Duodenal mucosa (tissue), 2 donors: Measurements from ENCODE around the gene MICAL2.

ENCODE experiments used
- H3K27ac ChIP-seq: one replicate; pipeline ENCODE4 v1.7.0; 2013; ENCODE audit warnings: low read depth, low read length
- H3K27me3 ChIP-seq, 2 donors: one replicate each; pipeline ENCODE4 v1.7.0; 2013; ENCODE audit warnings: low read length in 2 of 2, control low read depth in 1 of 2; ENCODE audit not compliant: insufficient read depth in 2 of 2, control insufficient read depth in 1 of 2
- H3K36me3 ChIP-seq, 2 donors: one replicate each; pipeline ENCODE4 v1.7.0; 2013; ENCODE audit warnings: low read length in 2 of 2, control low read depth in 1 of 2; ENCODE audit not compliant: insufficient read depth in 2 of 2, control insufficient read depth in 1 of 2
- H3K4me1 ChIP-seq, 2 donors: one replicate each; pipeline ENCODE4 v1.7.0; 2013; ENCODE audit warnings: low read length in 2 of 2, control low read depth in 1 of 2; ENCODE audit not compliant: insufficient read depth in 2 of 2, control insufficient read depth in 1 of 2
- H3K4me3 ChIP-seq, 2 donors: one replicate each; pipeline ENCODE4 v1.7.0; 2013; ENCODE audit warnings: low read length in 2 of 2, low read depth in 1 of 2
- H3K9ac ChIP-seq, 2 donors: one replicate each; pipeline ENCODE4 v1.7.0; 2013; ENCODE audit warnings: low read length in 2 of 2, low read depth in 1 of 2
- H3K9me3 ChIP-seq, 2 donors: one replicate each; pipeline ENCODE4 v1.7.0; 2013; ENCODE audit warnings: low read length in 2 of 2, control low read depth in 1 of 2; ENCODE audit not compliant: control insufficient read depth in 1 of 2

Gene MICAL2

DNA sequence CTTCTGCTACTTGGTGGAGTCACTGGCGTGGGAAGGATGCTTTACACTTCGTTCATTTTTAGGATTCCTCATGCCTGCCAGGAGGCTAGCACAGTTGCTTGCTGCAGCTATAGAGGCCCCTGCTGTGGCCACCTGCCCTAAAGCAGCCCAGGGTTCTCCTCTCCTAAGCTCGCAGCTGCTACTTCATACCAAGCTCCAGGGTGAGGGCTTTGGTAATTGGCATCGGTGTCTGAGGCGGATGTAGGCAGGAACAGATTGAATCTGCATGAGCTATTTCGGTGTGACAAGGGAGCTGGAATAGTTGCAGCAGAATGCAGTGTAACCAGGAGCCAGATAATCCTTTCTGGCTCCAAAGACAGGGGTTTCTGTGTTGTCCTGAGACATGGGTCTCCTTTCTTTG is 133.1 kb downstream of the MICAL2 start:
- Histone ChIP-seq H3K9me3 (no peaks in the 10 kb centered on the region), H3K4me3 (no peak overlapping the region), H3K27me3 (no peaks in the 10 kb centered on the region), H3K4me1 (peaks cover 33 to 38% of the 10 kb centered on the region in 2 donors), H3K36me3 (peaks cover 0 to 29% of the 10 kb centered on the region in 2 donors), H3K27ac (no peak overlapping the region), H3K9ac (no peak overlapping the region)

- Histone ChIP-seq H3K27ac (no peak overlapping the region), H3K4me1 (peaks cover 39 to 41% of the 10 kb centered on the region in 2 donors), H3K27me3 (no peaks in the 10 kb centered on the region), H3K9ac (no peak overlapping the region), H3K4me3 (no peak overlapping the region), H3K36me3 (peaks cover 0 to 30% of the 10 kb centered on the region in 2 donors), H3K9me3 (no peaks in the 10 kb centered on the region)
These were observed 133.6 kb downstream of the MICAL2 start for GRCh38 chr11:12243911-12244550.

DNA sequence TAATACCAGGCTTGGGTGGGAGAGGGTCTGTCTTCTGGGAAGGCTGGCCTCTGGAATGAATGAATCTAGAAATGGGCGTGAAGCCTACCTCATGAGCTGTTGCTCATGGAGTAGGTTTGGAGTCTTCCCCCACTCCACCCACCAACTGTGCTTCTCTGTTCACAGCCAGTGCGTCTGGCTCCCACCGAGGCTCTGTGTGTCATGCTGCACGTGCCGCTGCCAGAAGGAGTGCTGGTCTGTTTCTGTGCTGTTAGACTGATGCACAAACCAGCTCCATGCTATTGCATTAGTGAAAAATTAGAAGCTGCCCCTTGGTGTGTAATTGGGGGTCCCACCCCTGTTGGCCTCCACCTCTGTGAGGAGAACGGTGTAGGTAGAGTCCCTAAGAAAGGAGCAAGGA is 134.7 kb downstream of the MICAL2 start:
- Histone ChIP-seq H3K4me1 (peaks cover 39 to 40% of the 10 kb centered on the region in 2 donors), H3K9ac (no peak overlapping the region), H3K27me3 (no peaks in the 10 kb centered on the region), H3K36me3 (peaks cover 0 to 35% of the 10 kb centered on the region in 2 donors), H3K27ac (no peak overlapping the region), H3K4me3 (no peak overlapping the region), H3K9me3 (no peaks in the 10 kb centered on the region)

- Histone ChIP-seq H3K9me3 (no peaks in the 10 kb centered on the region), H3K9ac (no peak overlapping the region), H3K4me3 (no peak overlapping the region), H3K36me3 (peaks cover 0 to 34% of the 10 kb centered on the region in 2 donors), H3K4me1 (peaks cover 34 to 35% of the 10 kb centered on the region in 2 donors), H3K27ac (no peak overlapping the region), H3K27me3 (no peaks in the 10 kb centered on the region)
These were observed 135.2 kb downstream of the MICAL2 start for GRCh38 chr11:12245549-12246016.

DNA sequence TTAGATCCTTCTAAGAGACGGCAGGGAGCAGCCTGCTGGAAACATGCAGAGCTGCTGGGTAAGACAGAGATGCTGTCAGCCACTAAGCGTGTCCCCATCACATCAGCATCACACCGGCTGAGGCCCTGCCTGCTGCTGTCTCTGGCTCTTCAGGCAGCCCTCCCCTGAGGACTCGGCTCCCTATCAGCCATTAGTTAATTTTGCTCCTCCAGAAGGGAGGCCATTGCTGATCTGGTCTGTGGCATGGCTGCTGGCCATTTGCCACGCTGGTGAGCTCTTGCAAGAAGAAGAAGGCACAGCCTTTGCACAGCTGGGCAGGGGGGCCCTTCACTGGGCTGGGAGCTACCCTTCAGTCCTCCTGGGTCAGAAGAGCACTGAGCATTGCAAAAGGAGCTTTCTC is 135.8 kb downstream of the MICAL2 start:
- Histone ChIP-seq H3K27me3 (no peaks in the 10 kb centered on the region), H3K27ac (no peak overlapping the region), H3K4me1 (peaks cover 28 to 31% of the 10 kb centered on the region in 2 donors), H3K4me3 (no peak overlapping the region), H3K36me3 (peaks cover 0 to 28% of the 10 kb centered on the region in 2 donors), H3K9ac (no peak overlapping the region), H3K9me3 (no peaks in the 10 kb centered on the region)

- H3K9ac ChIP-seq = no peak overlapping the region
- no peak overlapping the region for H3K4me3 ChIP-seq
- no peaks in the 10 kb centered on the region for H3K27me3 ChIP-seq
- peaks cover 23 to 33% of the 10 kb centered on the region in 2 donors for H3K4me1 ChIP-seq
- no peak overlapping the region for H3K27ac ChIP-seq
- peaks cover 0 to 24% of the 10 kb centered on the region in 2 donors for H3K36me3 ChIP-seq
- no peaks in the 10 kb centered on the region for H3K9me3 ChIP-seq
These were observed 136.6 kb downstream of the MICAL2 start for GRCh38 chr11:12246989-12247388.

DNA sequence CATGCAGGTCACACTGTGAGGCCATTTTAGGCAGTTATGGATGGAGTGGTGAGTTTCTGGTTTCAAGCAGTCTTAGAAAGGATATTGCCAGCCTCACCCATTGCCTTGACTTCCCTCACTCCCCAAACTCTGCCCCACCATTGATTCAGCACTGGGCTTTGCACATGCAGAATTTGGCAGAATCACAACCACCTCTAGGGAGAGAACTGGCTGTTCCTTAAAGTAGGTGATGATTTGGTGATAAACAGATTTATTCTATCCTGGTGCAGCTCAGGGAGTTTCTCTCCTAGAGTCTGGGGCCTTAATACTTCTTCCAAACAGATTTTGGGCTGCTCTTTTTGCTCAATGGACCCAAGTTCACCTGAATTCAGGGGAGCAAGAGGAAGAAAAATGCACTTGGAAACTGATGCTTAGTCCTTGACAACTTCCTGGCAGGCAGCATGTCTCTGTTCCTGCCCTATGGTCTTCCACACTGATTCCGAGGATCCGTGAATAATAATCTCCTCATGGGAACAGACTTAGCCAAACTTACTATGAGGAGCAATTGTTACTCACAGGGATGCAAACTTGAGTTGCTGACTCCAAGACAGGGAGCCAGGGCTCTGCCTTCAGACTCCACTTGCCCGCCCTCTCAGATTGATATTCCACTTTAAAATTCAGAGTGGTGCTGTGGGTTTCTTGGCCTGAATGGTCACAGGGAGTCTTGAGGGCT is 137.3 kb downstream of the MICAL2 start:
- Histone ChIP-seq H3K27ac (no peak overlapping the region), H3K36me3 (peaks cover 0 to 19% of the 10 kb centered on the region in 2 donors), H3K27me3 (no peaks in the 10 kb centered on the region), H3K4me1 (peaks cover 26 to 40% of the 10 kb centered on the region in 2 donors), H3K9ac (no peak overlapping the region), H3K9me3 (no peaks in the 10 kb centered on the region), H3K4me3 (no peak overlapping the region)

DNA sequence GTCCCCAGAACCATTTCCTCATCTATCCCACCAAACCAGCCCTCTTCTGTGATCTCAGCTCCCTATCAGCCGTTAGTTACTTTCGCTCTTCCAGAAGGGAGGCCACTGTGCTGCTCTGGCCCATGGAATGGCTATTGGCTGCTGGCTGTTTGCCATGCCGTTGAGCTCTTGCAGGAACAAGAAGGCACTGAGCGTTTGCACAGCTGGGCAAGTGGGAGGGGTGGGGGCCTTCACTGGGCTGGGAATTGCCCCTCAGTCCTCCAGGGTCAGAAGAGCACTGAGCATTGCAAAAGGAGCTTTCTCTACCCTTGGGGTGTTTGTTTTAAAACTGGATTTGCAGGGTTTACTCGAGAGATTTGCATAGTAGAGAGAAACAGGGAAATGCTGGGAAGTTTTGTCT is 137.9 kb downstream of the MICAL2 start:
- Histone ChIP-seq H3K36me3 (peaks cover 0 to 13% of the 10 kb centered on the region in 2 donors), H3K4me3 (no peak overlapping the region), H3K27me3 (no peaks in the 10 kb centered on the region), H3K9me3 (no peaks in the 10 kb centered on the region), H3K9ac (no peak overlapping the region), H3K4me1 (peaks cover 32 to 46% of the 10 kb centered on the region in 2 donors), H3K27ac (no peak overlapping the region)

DNA sequence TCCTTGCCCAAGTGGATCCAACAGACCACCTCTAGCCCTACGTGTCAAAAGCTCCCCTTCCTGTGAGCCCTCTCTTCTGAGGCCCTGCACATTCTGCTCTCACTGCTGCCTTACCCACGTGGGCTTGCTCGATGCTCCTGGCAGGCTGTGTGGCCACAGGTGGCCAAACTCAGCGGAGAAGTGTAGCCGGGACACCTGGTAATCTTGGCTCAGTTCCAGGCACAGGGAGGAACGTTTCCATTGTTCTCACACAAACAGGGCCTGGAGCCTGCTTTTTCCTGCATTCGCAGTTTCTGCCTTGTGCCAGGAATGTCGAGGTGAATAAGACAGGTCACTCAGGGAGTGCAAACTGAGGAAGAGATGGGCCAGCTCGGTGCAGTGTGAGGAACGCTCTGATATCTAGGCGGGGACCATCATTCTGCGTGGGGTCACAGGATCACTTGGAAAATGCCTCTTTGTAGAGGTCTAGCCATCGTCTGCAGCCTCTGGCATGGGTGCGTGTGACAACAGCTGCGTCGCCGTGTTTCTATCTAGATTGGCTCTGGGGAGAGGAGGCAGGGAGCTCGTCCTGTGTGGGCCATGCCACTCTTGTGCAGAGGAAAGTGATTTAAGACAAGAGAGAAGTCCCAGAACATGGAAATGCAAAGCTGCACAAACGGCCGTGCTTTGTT is 139.3 kb downstream of the MICAL2 start:
- Histone ChIP-seq H3K27ac (no peak overlapping the region), H3K9me3 (no peaks in the 10 kb centered on the region), H3K4me1 (peaks cover 45 to 58% of the 10 kb centered on the region in 2 donors), H3K36me3 (peaks cover 0 to 11% of the 10 kb centered on the region in 2 donors), H3K27me3 (no peaks in the 10 kb centered on the region), H3K9ac (no peak overlapping the region), H3K4me3 (no peak overlapping the region)
